Measurements from ENCODE around the gene MCIDAS.

The MCIDAS gene

DNA sequence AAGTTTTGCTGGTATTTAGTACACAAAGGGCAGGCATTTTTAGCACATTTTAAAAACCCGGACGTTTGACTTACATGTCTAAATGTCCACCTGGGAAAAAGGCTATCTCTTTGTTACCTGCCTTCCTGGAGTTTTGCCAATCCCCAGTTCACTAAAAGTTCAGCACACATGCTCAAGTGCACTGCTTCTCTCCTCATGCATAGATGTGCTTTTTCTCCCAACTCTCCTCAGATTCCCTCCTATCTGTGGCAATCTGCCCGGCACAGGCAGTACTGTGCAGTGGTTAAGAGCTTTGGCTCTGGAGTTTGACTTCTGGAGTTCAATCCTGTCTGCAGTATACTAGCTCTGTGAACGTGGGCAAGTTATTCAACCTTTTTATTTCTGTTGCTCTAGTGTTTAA, 14.6 kb upstream of the MCIDAS start:
- Histone ChIP-seq H3K36me3 (ENCODE audit: control insufficient read depth, insufficient read depth, low read length) (no peaks in the 10 kb centered on the region), H3K4me3 (replicated peaks; ENCODE audit: low read depth, low read length) (no peak overlapping the region), H3K27me3 (replicated peaks; ENCODE audit: control insufficient read depth, insufficient read depth, low read length) (peaks cover 2% of the 10 kb centered on the region; the same call in 1 of the 2 replicates)
- TF ChIP-seq CTCF (IDR thresholded peaks at IDR 0.05; ENCODE audit: insufficient read depth, low read length, poor library complexity, severe bottlenecking): no peak
- no peak for DNase-seq (ENCODE audit: extremely low read depth, insufficient read length)

- DNase-seq (ENCODE audit: extremely low read depth, insufficient read length): no peak
- no peaks in the 10 kb centered on the region for H3K36me3 ChIP-seq (ENCODE audit: control insufficient read depth, insufficient read depth, low read length)
- H3K4me3 ChIP-seq (replicated peaks; ENCODE audit: low read depth, low read length): no peak overlapping the region
- no peak for TF ChIP-seq CTCF (IDR thresholded peaks at IDR 0.05; ENCODE audit: insufficient read depth, low read length, poor library complexity, severe bottlenecking)
- no peaks in the 10 kb centered on the region; the same call in 1 of the 2 replicates for H3K27me3 ChIP-seq (replicated peaks; ENCODE audit: control insufficient read depth, insufficient read depth, low read length)
These were observed 9.7 kb upstream of the MCIDAS start for GRCh38 chr5:55236800-55237199.

DNA sequence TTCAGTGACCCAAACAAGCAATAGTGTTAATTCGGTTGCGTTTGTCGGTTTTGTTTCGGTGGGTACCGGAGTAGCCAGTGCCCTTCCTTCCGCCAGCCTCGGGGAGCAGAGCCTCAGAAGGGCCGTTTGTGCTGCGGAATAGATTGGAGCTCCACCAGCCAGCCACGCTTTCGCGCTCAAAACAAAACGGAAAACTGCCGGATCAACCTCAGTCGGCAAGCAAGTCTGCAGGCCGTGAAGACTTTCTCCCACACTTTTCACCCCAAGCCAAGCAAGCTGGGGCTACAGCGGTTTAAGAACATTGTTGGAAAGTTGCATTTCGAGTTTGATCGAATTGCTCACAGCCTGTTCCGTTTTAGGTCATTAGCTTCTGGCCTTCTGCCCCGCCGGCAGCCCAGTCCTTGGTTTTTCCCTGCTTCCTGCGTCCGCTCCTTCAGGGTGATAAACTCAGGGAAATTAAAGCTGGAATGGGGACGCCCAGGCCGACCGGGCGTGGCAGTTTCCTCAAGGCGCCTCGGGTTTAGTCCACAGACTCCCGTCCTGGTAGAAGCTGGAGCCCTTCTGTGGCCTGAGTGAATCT, 7.1 kb upstream of the MCIDAS start:
- H3K27me3 ChIP-seq (replicated peaks; ENCODE audit: control insufficient read depth, insufficient read depth, low read length): no peaks in the 10 kb centered on the region; the same call in 1 of the 2 replicates
- TF ChIP-seq CTCF (IDR thresholded peaks at IDR 0.05; ENCODE audit: insufficient read depth, low read length, poor library complexity, severe bottlenecking): no peak
- no peak for DNase-seq (ENCODE audit: extremely low read depth, insufficient read length)

GRCh38 chr5:55232985-55233928, 6.1 kb upstream of the MCIDAS start, which contains the start of gene CCNO:
TSS of gene CCNO (minus strand) at chr5:55233608. CDS start at chr5:55233523, 85 bp downstream.
- peak within 1 kb of the TSS; percentile 56 for H3K4me3 ChIP-seq (replicated peaks; ENCODE audit: low read depth, low read length)

More for the DNA sequence above, 7.1 kb upstream of the MCIDAS start:
- Histone ChIP-seq H3K36me3 (ENCODE audit: control insufficient read depth, insufficient read depth, low read length) (no peaks in the 10 kb centered on the region), H3K4me3 (replicated peaks; ENCODE audit: low read depth, low read length) (peak overlapping the region; percentile 56)

More at GRCh38 chr5:55232985-55233928, 6.1 kb upstream of the MCIDAS start, which contains the start of gene CCNO:
- TF ChIP-seq CTCF (IDR thresholded peaks at IDR 0.05; ENCODE audit: insufficient read depth, low read length, poor library complexity, severe bottlenecking): no peak
- Histone ChIP-seq H3K27me3 (replicated peaks; ENCODE audit: control insufficient read depth, insufficient read depth, low read length) (peaks cover under 1% of the 10 kb centered on the region; the same call in 1 of the 2 replicates), H3K36me3 (ENCODE audit: control insufficient read depth, insufficient read depth, low read length) (no peaks in the 10 kb centered on the region)
- peak; percentile 64 for DNase-seq (ENCODE audit: extremely low read depth, insufficient read length)

Measured in GM06990 (cell line).